ENCODE data around the gene GPR183.
"Not testable (repeated sequence)": the region's sequence is repeated elsewhere in the genome, so short reads cannot be mapped to it uniquely, and the experiment has no call there.

The GPR183 gene

DNA sequence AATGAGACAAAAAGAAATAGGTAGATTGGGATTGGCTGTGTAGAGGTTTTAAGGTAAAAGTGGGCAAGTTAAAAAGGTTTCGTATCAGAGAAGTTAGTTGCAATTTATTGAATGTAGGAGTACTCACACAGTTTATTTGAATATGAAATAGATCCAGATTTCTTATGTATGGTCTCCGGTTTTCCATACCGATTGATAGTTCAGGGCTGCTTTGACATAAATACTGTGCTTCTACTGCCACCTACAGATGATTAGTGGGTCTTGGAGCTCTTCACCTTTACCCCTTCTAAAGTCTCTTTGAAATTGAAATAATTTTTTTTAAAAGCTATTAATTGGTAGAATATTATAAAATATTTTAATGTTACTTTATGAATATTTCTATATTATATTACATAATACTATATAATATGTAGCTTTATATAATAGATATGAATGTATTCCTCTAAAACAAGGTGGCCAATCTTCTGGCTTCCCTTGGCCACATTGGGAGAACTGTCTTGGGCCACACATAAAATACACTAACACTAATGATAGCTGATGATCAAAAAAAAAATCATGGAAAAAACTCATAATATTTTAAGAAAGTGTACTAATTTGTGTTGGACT is 41.3 kb downstream of the GPR183 start:
- peak; percentile 65 for DNase-seq

DNA sequence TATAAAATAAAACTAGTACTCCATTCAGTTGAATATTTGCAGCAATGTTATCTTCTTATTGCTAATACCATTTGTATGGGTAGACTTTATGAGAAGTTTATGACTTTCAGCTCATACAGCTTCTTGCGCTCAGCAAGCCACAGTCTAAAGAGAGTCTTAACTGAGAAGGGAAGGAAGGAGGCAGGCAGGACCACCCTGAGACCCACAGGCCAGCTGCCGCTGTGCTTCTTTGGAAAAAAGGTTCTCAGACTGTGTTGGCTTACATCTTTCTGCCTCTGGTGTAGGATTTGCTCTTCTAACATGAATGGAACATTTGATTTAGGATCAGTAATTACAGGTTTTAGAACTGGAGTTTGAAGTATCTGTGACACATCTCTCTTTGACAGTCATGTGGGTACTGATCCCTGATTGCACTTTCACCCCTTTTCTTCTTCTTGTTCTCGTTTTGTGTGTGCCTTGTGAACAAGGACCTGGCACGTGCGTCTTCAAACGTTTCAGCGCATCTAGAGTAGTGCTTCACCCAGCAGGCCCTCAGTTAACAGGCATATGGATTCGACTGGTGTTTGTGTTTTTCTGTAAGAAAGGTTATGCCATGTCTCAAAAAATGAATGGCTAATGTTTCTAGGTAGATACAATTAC is 41.9 kb downstream of the GPR183 start:
- no peak for DNase-seq

DNA sequence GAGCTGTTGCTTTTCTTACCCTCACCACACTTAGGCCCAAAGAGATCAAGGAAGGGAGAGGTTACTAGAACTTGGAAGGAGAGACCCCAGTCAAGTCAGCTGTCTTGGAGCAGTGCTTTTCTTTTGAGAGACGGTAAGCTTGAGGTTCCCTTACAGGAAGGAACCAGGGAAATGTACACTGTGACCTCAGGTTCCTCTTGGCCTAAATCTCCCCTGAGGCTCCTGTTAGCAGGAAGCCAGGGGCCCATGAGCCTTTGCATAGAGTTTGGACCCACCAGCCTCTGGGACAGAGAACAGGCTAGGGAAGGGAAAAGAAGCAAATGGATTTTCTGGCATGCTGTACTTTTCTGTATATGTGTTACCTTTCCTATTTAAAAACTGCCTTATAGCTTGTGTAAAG is 43.1 kb downstream of the GPR183 start:
- DNase-seq = no peak

DNA sequence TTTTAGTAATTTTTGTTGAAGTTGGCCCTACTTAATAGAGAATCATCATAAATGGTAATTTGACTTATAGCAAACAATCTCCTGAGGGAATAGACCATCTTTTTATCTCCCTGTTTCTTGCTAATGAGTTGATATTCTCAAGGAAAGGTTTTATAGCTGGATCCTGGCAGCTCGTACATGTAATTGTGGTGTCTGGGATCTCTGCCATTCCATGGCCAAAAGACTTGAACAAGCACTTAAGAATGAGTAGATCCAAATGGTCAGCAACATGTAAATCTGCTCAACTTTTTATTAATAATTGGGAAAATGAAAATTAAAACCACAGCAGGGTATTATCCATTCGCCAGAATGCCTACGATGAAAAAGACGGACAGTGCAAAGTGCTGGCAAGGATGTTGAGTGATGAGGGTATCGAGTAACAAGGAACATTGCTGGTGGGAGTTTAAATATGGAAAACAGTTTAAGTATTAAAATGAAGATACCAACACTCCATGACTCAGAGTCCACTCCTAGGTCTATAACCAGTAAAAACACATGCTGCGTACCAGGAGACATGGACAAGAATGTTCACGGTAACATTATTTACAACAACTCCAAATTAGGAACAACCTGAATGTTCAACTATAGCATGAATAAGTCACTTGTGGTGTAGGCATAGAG is 43.9 kb downstream of the GPR183 start:
- peak; percentile 25 for DNase-seq

DNA sequence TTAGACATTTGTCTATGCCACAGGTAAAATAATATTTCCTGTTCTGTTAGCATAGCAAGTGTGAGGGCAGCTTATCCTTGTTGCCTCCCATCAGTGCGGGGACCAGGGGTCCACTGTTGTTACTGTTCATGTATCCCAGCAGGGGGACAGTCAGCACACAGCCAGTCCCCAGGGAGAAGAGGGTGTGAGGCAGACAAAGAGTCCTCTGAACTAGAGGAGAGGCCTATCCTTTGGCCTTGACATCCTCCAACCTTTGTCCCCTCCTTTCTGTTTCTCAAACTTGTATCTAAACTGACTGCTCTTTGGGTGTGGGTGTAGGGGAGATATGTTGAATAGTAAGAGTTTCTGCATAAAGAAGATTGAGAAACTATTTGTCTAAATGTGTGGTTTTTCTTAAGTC is 46.1 kb downstream of the GPR183 start:
- no peak for DNase-seq

DNA sequence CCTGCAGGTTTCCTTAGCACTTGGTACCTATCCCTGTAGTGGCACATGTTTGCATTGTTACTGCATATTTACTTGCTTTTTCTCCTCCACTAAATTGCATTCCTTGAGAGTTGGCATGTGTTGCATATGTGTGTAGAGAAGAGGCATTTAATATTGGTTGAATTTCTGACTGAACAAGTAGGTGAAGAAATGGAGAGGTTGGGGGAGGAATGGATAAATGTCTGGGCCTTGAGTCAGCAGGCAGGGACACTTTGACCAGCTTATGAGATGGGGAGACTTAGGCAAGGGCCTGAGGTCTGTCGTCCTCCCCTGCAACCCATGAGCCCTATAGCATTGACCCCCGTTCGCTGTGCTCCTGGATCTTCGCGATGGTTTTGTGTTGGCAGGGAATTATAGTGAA is 47.0 kb downstream of the GPR183 start:
- no peak for DNase-seq

DNA sequence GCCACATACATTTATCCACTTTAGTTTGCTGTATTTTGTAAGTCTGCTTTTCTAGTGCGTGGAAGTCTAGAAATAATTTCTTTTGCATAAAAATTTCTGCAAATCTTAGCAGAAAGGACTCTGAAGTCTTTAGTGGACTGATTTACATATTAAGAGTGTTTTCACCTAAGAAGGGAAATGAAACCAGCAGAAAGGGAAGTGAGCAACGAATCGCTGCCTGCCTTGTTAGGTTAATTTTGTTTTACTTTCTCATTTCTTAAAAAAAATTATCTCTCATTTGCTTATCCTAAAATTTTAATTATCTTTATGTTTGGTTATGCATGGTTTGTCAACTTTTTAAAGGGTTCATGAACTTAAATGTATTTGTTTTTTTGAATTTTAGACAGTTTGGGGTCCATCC is 48.3 kb downstream of the GPR183 start:
- DNase-seq = no peak

DNA sequence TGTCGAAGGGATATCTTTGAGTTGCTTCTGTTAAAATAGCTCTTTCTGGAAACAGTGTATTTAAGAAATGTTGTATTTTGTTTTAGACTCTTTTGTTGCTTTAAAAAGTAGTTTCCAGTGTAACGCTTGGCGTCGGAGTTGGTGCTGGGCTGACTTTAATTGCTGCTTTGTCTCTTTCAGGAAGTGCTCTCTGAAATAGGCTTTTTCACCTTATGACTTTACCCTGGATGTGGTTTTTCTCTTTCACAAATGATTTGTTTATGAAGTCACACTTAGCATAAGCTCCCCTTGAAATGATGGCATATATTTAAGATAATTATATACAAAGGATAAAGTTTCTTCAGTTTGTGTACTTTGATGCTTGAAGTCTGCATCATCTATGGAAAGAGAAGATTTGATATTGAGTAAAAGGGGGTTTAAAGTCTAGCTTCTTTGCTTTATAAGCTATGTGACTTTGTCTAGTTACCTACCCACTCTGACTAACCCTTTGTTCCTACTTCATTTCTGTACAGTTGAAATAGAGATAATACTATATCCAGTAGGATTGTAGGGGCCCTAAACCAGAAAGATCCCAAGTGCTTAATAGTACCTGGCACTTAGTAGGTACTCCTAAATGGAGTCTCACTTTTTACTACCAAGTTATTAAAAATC is 48.9 kb downstream of the GPR183 start, which contains the start of gene GPR18:
TSS of gene GPR18 (minus strand) at position 170 of the 651 bp plus-strand sequence. CDS start 2,507 bp downstream, outside the sequence.
- DNase-seq = peak; percentile 11

DNA sequence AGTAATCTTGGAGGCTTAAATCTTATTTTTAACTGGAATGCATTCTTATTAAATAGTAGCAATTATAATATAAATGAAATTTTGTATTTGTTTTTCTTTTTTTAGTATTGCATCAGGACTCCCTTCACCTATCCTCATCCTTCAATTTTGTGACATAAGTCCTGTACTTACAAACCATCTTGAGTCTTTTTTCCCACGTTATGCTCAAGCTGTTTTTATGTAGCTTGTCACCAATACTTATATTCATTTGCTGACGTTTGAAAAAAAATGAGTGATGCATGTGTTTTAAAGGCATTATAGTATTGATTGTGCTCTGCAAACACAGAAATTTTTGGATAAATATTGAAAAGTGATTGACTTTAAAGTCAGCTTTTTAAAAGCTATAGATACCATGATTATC is 49.9 kb downstream of the GPR183 start:
- no peak for DNase-seq

DNA sequence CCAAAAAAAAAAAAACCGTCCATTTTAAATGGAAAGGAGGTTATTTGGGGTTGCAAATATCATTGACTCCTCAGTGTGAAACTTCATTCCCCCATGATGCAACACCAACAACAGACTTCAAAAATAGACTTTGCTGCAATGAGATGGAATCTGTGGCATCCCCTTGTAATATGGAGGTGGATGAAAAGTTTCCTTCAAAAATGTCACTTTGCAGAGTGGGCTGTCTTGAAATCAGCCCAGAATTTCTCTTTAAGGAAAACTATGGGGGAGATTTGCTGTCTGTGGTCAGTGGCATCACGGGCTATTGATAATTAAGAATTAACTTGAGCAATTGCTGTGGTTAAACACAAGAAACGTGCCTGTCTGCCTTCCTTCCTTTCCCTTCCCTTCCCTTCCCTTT is 50.5 kb downstream of the GPR183 start:
- DNase-seq = no peak

DNA sequence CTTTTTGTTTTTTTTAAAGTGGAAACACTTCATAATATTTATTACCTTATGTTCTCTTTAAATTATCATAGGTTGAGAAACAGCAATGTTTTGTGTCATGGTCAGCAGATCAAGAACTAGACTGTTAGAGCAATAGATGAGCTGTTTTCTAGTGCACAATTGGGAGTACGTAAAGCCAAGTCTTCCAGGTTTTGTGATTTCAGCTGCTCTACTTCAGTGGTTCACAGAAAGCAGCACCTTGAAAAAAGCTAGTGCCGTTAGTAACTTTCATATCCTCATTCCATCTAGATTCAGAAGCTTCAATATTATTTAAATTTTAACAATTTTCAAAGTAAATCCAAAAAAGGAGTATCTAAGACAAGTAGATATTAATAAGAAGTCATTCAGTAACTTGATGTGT is 50.9 kb downstream of the GPR183 start:
- no peak for DNase-seq

DNA sequence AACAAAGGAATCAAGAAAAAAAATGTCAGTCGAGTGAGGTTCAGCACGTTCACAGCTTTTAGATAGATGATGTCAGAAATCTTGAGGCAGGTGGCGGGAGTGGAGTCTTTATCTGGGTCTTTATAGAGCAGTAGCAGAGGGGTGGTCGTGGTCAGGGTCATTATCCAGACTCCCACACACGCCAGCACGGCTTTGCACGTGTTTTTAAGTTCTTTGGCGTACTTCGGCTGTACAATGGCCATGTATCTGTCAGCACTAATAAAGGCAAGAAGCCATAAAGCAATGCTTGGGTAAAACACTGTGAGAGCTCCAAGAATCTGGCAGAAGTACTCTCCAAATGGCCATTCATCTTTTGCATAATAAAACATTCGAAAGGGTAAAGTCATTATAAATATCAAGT is 51.9 kb downstream of the GPR183 start:
- no peak for DNase-seq

DNA sequence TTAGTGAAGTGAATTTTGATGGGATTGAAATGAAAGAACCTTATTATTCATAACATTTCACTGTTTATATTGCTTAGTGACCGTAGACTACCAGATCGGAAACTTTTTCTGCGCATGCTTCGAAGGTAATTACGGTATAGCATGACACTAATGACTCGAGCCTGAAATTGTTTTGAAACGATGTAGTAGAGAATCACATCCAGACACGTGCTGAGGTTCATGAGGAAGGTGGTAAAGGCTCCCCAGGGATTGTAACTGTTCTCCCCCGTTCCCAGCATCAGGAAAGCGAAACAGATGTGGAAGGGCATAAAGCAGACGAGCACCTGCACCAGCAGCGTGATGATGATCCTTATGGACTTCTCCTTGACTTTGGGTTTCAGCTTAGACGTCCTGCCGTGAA is 52.4 kb downstream of the GPR183 start:
- no peak for DNase-seq

DNA sequence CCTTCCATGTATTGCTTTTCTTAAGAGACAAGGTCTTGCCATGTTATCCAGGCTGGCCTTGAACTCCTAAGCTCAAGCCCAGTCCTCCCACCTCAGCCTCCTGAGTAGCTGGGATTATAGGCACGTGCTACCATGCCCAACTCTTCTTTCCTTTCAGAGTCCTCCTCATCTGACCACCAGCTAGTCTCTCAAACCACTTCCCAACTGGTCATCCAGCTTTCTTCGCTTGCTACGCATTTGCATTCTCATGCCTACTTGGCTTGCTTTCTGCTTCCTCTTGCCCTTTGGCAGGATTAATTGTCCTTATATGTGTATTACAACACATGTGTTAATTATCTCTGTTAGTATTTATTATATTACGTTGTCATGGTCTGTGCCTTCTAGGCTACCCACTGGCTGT is 55.3 kb downstream of the GPR183 start:
- no peak for DNase-seq

DNA sequence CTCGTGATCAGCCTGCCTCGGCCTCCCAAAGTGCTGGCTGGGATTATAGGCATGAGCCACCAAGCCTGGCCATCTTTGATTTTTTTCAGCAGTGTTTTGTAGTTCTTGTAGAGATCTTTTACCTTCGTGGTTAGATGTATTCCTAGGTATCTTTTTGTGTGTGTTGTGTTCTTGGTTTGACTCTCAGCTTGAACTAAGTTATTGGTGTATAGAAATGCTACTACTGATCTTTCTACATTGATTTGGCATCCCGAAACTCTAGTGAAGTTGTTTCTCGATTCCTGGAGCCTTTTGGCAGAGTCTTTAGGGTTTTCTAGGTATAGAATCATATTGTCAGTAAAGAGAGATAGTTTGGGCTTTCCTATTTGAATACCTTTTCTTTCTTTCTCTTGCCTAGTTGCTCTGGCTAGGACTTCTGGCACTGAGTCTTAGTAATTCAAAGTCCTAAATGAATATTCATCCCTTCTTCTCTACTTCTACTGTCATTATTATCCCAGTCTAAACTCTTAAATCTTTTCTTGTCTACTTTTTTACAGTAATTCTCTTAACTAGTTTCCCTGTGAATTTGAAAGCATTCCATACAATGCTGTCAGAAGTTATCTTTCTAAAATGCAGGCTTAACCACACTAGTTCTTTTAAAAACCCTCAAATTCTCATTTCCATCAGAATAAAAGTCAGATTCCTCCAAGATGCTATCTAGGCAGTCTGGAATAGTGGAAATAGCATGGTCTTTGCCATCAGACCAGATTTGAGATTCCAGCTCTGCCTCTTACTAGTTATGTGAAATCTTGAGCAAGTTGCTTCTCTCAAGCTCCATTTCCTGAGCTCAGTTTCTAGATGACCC is 56.0 kb downstream of the GPR183 start:
- DNase-seq = no peak

DNA sequence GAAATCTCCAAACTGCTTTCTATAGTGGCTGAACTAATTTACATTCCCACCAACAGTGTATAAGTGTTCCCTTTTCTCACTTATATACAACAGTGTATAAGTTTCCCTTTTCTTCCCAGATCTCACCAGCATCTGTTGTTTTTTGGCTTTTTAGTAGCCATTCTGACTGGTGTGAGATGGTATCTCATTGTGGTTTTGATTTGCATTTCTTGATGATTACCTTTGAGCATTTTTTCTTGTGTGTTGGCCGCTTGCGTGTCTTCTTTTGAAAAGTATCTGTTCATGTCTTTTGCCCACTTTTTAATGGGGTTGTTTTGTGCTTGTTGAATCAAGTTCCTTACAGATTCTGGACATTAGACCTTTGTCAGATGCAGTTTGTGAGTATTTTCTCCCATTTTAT is 57.6 kb downstream of the GPR183 start:
- not testable (repeated sequence) for DNase-seq

DNA sequence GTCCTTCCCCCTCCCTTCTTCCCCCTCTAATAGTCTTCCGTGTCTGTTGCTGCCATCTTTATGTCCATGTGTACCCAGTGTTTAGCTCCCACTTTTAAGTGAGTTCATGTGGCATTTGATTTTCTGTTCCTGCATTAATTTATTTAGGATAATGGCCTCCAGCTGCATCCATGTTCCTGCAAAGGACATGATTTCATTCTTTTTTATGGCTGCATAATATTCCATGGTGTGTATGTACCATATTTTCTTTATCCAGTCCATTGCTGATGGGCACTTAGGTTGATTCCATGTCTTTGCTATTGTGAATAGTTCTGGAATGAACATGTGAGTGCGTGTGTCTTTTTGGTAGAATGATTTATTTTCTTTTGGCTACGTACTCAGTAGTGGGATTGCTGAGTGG is 58.0 kb downstream of the GPR183 start:
- not testable (repeated sequence) for DNase-seq

DNA sequence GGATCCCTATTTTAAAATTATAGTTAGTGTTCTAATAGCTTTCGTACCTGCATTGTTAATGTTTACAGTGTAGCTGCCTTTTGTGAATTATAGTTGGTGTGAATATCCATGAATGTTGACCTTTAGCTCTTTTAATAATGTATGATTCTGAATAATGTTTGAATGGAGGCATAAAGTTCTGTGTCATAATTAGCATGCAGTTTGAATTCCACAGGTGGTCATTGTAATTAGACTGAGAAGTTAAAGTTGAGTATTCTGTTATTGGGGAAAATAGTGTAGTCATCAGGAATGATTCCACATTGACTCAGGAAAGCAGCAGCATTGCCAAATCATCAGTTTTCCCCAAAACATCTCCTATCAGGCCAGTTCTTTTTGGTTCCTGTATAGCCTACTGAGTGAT is 61.1 kb downstream of the GPR183 start:
- DNase-seq = no peak
